ENCODE results near the gene ROBO1. TPM values are rescaled to one million over a fixed set of nuclear protein-coding genes. Genes with fewer than 3 reads are reported as not detected.

ROBO1 gene
- total and polyA plus RNA-seq, 4 donors: 68.8 to 181 (median 106) TPM

- no peak overlapping the region for H3K27ac ChIP-seq (ENCODE audit: low read depth, low read length)
- no peak for DNase-seq (ENCODE audit: low read depth in 4 of 6, low spot score in 6 of 6)
- H3K9me3 ChIP-seq (ENCODE audit: control insufficient read depth, insufficient read depth, low read length): no peaks in the 10 kb centered on the region
- no peak overlapping the region for H3K4me3 ChIP-seq (ENCODE audit: low read depth, low read length)
- H3K36me3 ChIP-seq (ENCODE audit: control insufficient read depth, insufficient read depth, low read length): no peaks in the 10 kb centered on the region
- no peaks in the 10 kb centered on the region for H3K4me1 ChIP-seq (ENCODE audit: control insufficient read depth, insufficient read depth, low read length)
- no CpG with 5 or more reads among the region's 3 CpGs for whole genome bisulfite sequencing (ENCODE audit: insufficient coverage)
- no peaks in the 10 kb centered on the region for H3K27me3 ChIP-seq (ENCODE audit: control insufficient read depth, insufficient read depth, low read length)
Measured at GRCh38 chr3:79385211-79385610, 382.6 kb downstream of the ROBO1 start.

- Histone ChIP-seq H3K27me3 (ENCODE audit: control insufficient read depth, insufficient read depth, low read length) (no peaks in the 10 kb centered on the region), H3K4me3 (ENCODE audit: low read depth, low read length) (no peak overlapping the region), H3K27ac (ENCODE audit: low read depth, low read length) (no peak overlapping the region), H3K4me1 (ENCODE audit: control insufficient read depth, insufficient read depth, low read length) (no peaks in the 10 kb centered on the region), H3K36me3 (ENCODE audit: control insufficient read depth, insufficient read depth, low read length) (no peaks in the 10 kb centered on the region), H3K9me3 (ENCODE audit: control insufficient read depth, insufficient read depth, low read length) (no peaks in the 10 kb centered on the region)
- peak in 1 of 6 donors; percentile 16 for DNase-seq (ENCODE audit: low read depth in 4 of 6, low spot score in 6 of 6)
- 17% methylated on average over 1 of the region's 3 CpGs for WGBS (ENCODE audit: insufficient coverage)
Measured at GRCh38 chr3:79383402-79384012, 384.3 kb downstream of the ROBO1 start.

GRCh38 chr3:79380581-79380980 is 387.2 kb downstream of the ROBO1 start:
- no peaks in the 10 kb centered on the region for H3K27me3 ChIP-seq (ENCODE audit: control insufficient read depth, insufficient read depth, low read length)
- WGBS (ENCODE audit: insufficient coverage): 100% methylated on average over 2 of the region's 4 CpGs
- no peak overlapping the region for H3K4me3 ChIP-seq (ENCODE audit: low read depth, low read length)
- no peaks in the 10 kb centered on the region for H3K9me3 ChIP-seq (ENCODE audit: control insufficient read depth, insufficient read depth, low read length)
- H3K27ac ChIP-seq (ENCODE audit: low read depth, low read length): no peak overlapping the region
- no peaks in the 10 kb centered on the region for H3K4me1 ChIP-seq (ENCODE audit: control insufficient read depth, insufficient read depth, low read length)
- no peaks in the 10 kb centered on the region for H3K36me3 ChIP-seq (ENCODE audit: control insufficient read depth, insufficient read depth, low read length)
- DNase-seq (ENCODE audit: low read depth in 4 of 6, low spot score in 6 of 6): no peak

- no peak overlapping the region for H3K27ac ChIP-seq (ENCODE audit: low read depth, low read length)
- H3K4me1 ChIP-seq (ENCODE audit: control insufficient read depth, insufficient read depth, low read length): no peaks in the 10 kb centered on the region
- H3K9me3 ChIP-seq (ENCODE audit: control insufficient read depth, insufficient read depth, low read length): no peaks in the 10 kb centered on the region
- no peaks in the 10 kb centered on the region for H3K36me3 ChIP-seq (ENCODE audit: control insufficient read depth, insufficient read depth, low read length)
- WGBS (ENCODE audit: insufficient coverage): 92% methylated on average over 2 of the region's 3 CpGs
- no peak for DNase-seq (ENCODE audit: low read depth in 4 of 6, low spot score in 6 of 6)
- H3K27me3 ChIP-seq (ENCODE audit: control insufficient read depth, insufficient read depth, low read length): no peaks in the 10 kb centered on the region
- no peak overlapping the region for H3K4me3 ChIP-seq (ENCODE audit: low read depth, low read length)
Measured at GRCh38 chr3:79378064-79378463, 389.7 kb downstream of the ROBO1 start.

- H3K9me3 ChIP-seq (ENCODE audit: control insufficient read depth, insufficient read depth, low read length): no peaks in the 10 kb centered on the region
- no peaks in the 10 kb centered on the region for H3K4me1 ChIP-seq (ENCODE audit: control insufficient read depth, insufficient read depth, low read length)
- no peaks in the 10 kb centered on the region for H3K36me3 ChIP-seq (ENCODE audit: control insufficient read depth, insufficient read depth, low read length)
- H3K27me3 ChIP-seq (ENCODE audit: control insufficient read depth, insufficient read depth, low read length): no peaks in the 10 kb centered on the region
- no peak overlapping the region for H3K4me3 ChIP-seq (ENCODE audit: low read depth, low read length)
- no peak for DNase-seq (ENCODE audit: low read depth in 4 of 6, low spot score in 6 of 6)
- H3K27ac ChIP-seq (ENCODE audit: low read depth, low read length): no peak overlapping the region
- WGBS (ENCODE audit: insufficient coverage): no CpG with 5 or more reads among the region's 1 CpG
Measured at GRCh38 chr3:79369306-79369705, 398.5 kb downstream of the ROBO1 start.

- WGBS (ENCODE audit: insufficient coverage): 72% methylated on average over 2 of the region's 3 CpGs
- DNase-seq (ENCODE audit: low read depth in 4 of 6, low spot score in 6 of 6): no peak
- H3K36me3 ChIP-seq (ENCODE audit: control insufficient read depth, insufficient read depth, low read length): no peaks in the 10 kb centered on the region
Measured at GRCh38 chr3:79368403-79368802, 399.4 kb downstream of the ROBO1 start.

GRCh38 chr3:79367803-79368202 is 400.0 kb downstream of the ROBO1 start:
- Histone ChIP-seq H3K4me3 (ENCODE audit: low read depth, low read length) (no peak overlapping the region), H3K36me3 (ENCODE audit: control insufficient read depth, insufficient read depth, low read length) (no peaks in the 10 kb centered on the region), H3K27ac (ENCODE audit: low read depth, low read length) (no peak overlapping the region), H3K27me3 (ENCODE audit: control insufficient read depth, insufficient read depth, low read length) (no peaks in the 10 kb centered on the region), H3K4me1 (ENCODE audit: control insufficient read depth, insufficient read depth, low read length) (no peaks in the 10 kb centered on the region), H3K9me3 (ENCODE audit: control insufficient read depth, insufficient read depth, low read length) (no peaks in the 10 kb centered on the region)
- no peak for DNase-seq (ENCODE audit: low read depth in 4 of 6, low spot score in 6 of 6)
- WGBS (ENCODE audit: insufficient coverage): 98% methylated on average over 5 of the region's 6 CpGs

More at GRCh38 chr3:79368403-79368802, 399.4 kb downstream of the ROBO1 start:
- H3K27me3 ChIP-seq (ENCODE audit: control insufficient read depth, insufficient read depth, low read length): no peaks in the 10 kb centered on the region
- no peaks in the 10 kb centered on the region for H3K9me3 ChIP-seq (ENCODE audit: control insufficient read depth, insufficient read depth, low read length)
- H3K27ac ChIP-seq (ENCODE audit: low read depth, low read length): no peak overlapping the region
- no peaks in the 10 kb centered on the region for H3K4me1 ChIP-seq (ENCODE audit: control insufficient read depth, insufficient read depth, low read length)
- no peak overlapping the region for H3K4me3 ChIP-seq (ENCODE audit: low read depth, low read length)

- Histone ChIP-seq H3K4me3 (ENCODE audit: low read depth, low read length) (no peak overlapping the region), H3K4me1 (ENCODE audit: control insufficient read depth, insufficient read depth, low read length) (no peaks in the 10 kb centered on the region), H3K27me3 (ENCODE audit: control insufficient read depth, insufficient read depth, low read length) (no peaks in the 10 kb centered on the region), H3K36me3 (ENCODE audit: control insufficient read depth, insufficient read depth, low read length) (no peaks in the 10 kb centered on the region), H3K27ac (ENCODE audit: low read depth, low read length) (no peak overlapping the region), H3K9me3 (ENCODE audit: control insufficient read depth, insufficient read depth, low read length) (no peaks in the 10 kb centered on the region)
- no peak for DNase-seq (ENCODE audit: low read depth in 4 of 6, low spot score in 6 of 6)
Measured at GRCh38 chr3:79367066-79367465, 400.7 kb downstream of the ROBO1 start.

GRCh38 chr3:79366414-79366813 is 401.4 kb downstream of the ROBO1 start:
- WGBS (ENCODE audit: insufficient coverage): 68% methylated on average over 4 of the region's 8 CpGs
- no peak overlapping the region for H3K27ac ChIP-seq (ENCODE audit: low read depth, low read length)
- no peaks in the 10 kb centered on the region for H3K36me3 ChIP-seq (ENCODE audit: control insufficient read depth, insufficient read depth, low read length)
- H3K27me3 ChIP-seq (ENCODE audit: control insufficient read depth, insufficient read depth, low read length): no peaks in the 10 kb centered on the region
- H3K4me3 ChIP-seq (ENCODE audit: low read depth, low read length): no peak overlapping the region
- no peaks in the 10 kb centered on the region for H3K4me1 ChIP-seq (ENCODE audit: control insufficient read depth, insufficient read depth, low read length)
- no peaks in the 10 kb centered on the region for H3K9me3 ChIP-seq (ENCODE audit: control insufficient read depth, insufficient read depth, low read length)
- no peak for DNase-seq (ENCODE audit: low read depth in 4 of 6, low spot score in 6 of 6)

- Histone ChIP-seq H3K4me3 (ENCODE audit: low read depth, low read length) (no peak overlapping the region), H3K4me1 (ENCODE audit: control insufficient read depth, insufficient read depth, low read length) (no peaks in the 10 kb centered on the region), H3K36me3 (ENCODE audit: control insufficient read depth, insufficient read depth, low read length) (no peaks in the 10 kb centered on the region), H3K9me3 (ENCODE audit: control insufficient read depth, insufficient read depth, low read length) (no peaks in the 10 kb centered on the region), H3K27ac (ENCODE audit: low read depth, low read length) (no peak overlapping the region), H3K27me3 (ENCODE audit: control insufficient read depth, insufficient read depth, low read length) (no peaks in the 10 kb centered on the region)
- WGBS (ENCODE audit: insufficient coverage): 85% methylated on average over 2 of the region's 5 CpGs
- no peak for DNase-seq (ENCODE audit: low read depth in 4 of 6, low spot score in 6 of 6)
Measured at GRCh38 chr3:79364784-79365183, 403.0 kb downstream of the ROBO1 start.

Measured in spinal cord (tissue), 10 donors.